ENCODE data around the gene DLEU7. TPM values are rescaled to one million over a fixed set of nuclear protein-coding genes. Genes with fewer than 3 reads are reported as not detected.

Gene DLEU7
- total RNA-seq, 2 experiments from 2014 or later, result not detected

DNA sequence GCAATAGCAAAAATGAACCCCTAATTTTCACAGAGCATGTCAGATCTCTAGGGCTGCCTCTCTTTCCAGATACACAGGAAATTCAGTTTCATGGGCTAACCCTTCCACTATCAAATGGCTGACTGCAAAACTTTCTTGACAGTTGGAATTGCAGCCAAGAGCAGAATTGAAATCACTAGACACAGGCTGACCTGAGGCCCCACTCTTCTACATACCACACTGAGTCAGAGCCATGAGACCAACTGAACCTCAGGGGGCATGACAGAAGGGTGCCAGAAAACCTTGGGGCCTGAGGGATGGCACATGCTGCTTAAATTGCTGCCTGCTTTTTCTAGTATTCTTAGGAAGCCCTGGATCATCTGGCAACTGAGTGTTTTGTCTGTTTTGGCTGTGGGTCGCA, 1.7 kb upstream of the DLEU7 start:
- intact Hi-C loops (cut with micrococcal nuclease), result no loop called here
- no peaks in the 10 kb centered on the region for H3K9me3 Mint-ChIP-seq
- no peak overlapping the region for H3K27ac Mint-ChIP-seq
- CTCF ChIA-PET, result no interaction called here
- H3K4me1 Mint-ChIP-seq (ENCODE audit: low read depth), result peaks cover 12% of the 10 kb centered on the region
- no peaks in the 10 kb centered on the region for H3K36me3 Mint-ChIP-seq (ENCODE audit: low read depth)
- peaks cover 10% of the 10 kb centered on the region for H3K27me3 Mint-ChIP-seq
- ATAC-seq, result no peak
- H3K4me3 Mint-ChIP-seq, result no peak overlapping the region
- TF ChIP-seq, protein P1, sequence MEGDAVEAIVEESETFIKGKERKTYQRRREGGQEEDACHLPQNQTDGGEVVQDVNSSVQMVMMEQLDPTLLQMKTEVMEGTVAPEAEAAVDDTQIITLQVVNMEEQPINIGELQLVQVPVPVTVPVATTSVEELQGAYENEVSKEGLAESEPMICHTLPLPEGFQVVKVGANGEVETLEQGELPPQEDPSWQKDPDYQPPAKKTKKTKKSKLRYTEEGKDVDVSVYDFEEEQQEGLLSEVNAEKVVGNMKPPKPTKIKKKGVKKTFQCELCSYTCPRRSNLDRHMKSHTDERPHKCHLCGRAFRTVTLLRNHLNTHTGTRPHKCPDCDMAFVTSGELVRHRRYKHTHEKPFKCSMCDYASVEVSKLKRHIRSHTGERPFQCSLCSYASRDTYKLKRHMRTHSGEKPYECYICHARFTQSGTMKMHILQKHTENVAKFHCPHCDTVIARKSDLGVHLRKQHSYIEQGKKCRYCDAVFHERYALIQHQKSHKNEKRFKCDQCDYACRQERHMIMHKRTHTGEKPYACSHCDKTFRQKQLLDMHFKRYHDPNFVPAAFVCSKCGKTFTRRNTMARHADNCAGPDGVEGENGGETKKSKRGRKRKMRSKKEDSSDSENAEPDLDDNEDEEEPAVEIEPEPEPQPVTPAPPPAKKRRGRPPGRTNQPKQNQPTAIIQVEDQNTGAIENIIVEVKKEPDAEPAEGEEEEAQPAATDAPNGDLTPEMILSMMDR (IDR thresholded peaks at IDR 0.05), result no peak
- POLR2A ChIA-PET, result no interaction called here
- no peak for DNase-seq

DNA sequence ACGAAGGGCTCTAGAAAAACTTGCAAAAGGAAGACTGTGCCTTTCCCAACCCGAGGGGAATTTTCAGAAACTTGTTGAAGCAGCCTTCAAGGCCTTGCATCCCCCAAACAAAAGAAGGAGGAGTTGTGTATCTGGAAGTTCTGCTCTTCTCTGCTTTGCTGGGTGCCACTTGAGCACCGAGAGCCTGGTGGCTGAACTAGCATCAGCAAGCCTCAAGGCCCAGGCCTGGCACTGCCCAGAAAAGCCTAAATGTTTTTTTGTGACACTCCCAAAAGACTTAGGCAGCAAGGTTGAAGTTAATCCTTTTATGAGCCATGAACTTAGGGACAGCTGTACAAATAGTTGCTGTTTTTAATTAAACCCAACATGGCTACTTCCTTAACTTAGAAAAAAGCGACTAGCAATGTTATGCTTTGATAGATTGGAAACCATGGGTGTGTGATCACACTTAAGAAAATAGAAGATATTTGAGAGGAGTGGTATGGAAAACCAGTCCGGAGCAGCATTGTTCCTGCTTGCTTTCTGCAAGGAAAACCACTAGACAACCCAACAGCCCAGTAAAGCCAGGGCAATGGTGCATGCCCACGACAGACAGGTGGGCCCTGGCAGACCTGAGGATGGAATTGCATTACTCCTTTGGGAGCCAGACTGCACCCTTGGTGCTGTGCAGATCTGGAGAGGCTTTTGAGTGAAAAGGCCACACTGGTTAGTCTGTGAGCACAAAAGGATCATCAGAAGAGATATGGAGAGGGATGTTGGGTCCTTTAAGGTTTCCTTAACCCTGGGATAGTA, 788 bp upstream of the DLEU7 start:
- TF ChIP-seq, protein P1 (IDR thresholded peaks at IDR 0.05), result no peak
- ATAC-seq (no peak), DNase-seq (no peak)
- no peaks in the 10 kb centered on the region for H3K9me3 Mint-ChIP-seq
- H3K36me3 Mint-ChIP-seq (ENCODE audit: low read depth), result no peaks in the 10 kb centered on the region
- H3K27me3 Mint-ChIP-seq, result peaks cover 10% of the 10 kb centered on the region
- peaks cover 12% of the 10 kb centered on the region for H3K4me1 Mint-ChIP-seq (ENCODE audit: low read depth)
- no peak overlapping the region for H3K27ac Mint-ChIP-seq
- CTCF ChIA-PET, result no interaction called here
- no peak overlapping the region for H3K4me3 Mint-ChIP-seq
- POLR2A ChIA-PET, result no interaction called here
- intact Hi-C loops (cut with micrococcal nuclease), result no loop called here

DNA sequence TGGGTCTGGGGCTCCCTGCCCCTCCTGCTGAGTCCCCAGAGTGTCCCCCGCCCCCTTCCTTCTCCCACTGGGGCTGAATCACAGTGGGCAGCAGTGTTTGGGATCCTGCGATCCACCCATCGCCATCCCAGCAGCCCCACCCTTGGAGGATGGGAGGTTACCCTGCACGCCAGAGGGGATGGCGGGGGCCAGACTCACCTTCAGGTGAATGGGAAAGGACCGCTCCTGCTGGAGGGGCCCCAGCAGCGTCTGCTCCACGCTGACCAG, 569 bp downstream of the DLEU7 start:
- TF ChIP-seq, protein P1 (IDR thresholded peaks at IDR 0.05), result no peak
- CTCF ChIA-PET, result interaction anchor here (0.8 kb wide), 1 partner anchor 12 kb away, joined by 3 read pairs; no protein-coding TSS in a partner anchor
- H3K27ac Mint-ChIP-seq, result no peak overlapping the region
- H3K27me3 Mint-ChIP-seq, result peaks cover 10% of the 10 kb centered on the region
- H3K9me3 Mint-ChIP-seq, result no peaks in the 10 kb centered on the region
- H3K36me3 Mint-ChIP-seq (ENCODE audit: low read depth), result no peaks in the 10 kb centered on the region
- H3K4me3 Mint-ChIP-seq, result no peak overlapping the region
- no peak for ATAC-seq
- intact Hi-C loops (cut with micrococcal nuclease), result no loop called here
- DNase-seq, result no peak
- POLR2A ChIA-PET, result no interaction called here
- peaks cover 12% of the 10 kb centered on the region for H3K4me1 Mint-ChIP-seq (ENCODE audit: low read depth)

DNA sequence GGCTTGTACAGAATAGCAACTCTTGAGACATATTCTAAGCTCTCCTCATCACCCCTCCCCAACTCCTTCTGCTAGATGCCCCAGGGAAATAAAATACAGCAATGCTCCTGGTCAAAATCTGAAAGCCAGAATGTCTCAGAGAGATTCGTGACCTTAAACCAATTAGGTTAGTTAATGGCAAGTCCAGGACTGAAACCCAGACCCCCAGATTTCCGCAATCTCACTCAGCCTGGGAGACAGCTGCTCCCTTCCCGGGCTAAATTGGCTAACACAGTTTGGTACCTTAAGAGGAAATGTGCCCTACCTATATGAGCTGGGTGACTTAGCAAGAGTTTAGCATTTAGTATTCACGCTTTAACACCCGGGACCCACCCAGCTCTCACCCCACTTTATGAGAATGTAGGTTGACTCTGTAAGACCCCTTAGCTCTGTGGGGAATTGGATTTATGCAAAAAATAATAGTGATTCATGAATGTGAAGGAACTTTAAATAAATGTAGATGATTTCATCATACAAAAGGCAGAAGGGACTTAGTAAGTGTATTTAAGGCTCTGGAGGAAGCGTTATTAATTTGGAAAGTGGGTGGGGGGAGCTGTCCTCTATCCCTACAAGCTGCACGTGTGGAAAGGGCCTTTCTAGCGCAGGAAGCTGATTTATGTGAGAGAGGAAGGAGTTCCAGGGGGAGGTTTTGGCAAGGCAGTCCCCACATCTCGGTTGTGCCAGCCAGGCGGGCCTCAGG, 1.1 kb downstream of the DLEU7 start:
- H3K4me3 Mint-ChIP-seq, result no peak overlapping the region
- no peak for ATAC-seq

More for the DNA sequence above, 1.1 kb downstream of the DLEU7 start:
- Mint-ChIP-seq H3K27me3 (peaks cover 10% of the 10 kb centered on the region), H3K27ac (no peak overlapping the region), H3K36me3 (ENCODE audit: low read depth) (no peaks in the 10 kb centered on the region), H3K4me1 (ENCODE audit: low read depth) (peaks cover 12% of the 10 kb centered on the region), H3K9me3 (no peaks in the 10 kb centered on the region)
- intact Hi-C loops (cut with micrococcal nuclease), result no loop called here
- TF ChIP-seq, protein P1 (IDR thresholded peaks at IDR 0.05), result no peak
- ChIA-PET POLR2A (no interaction called here), CTCF (interaction anchor here (0.8 to 1.0 kb wide), 2 partner anchors 12 to 41 kb away, joined by 3 read pairs; no protein-coding TSS in a partner anchor)
- no peak for DNase-seq

All from activated CD8-positive, alpha-beta T cell treated with anti-CD3 and anti-CD28 coated beads for 36 hours (primary cell).